WERI-Rb-1 (cell line): ENCODE measurements around the gene ADAM8.
"Not testable (repeated sequence)": the region's sequence is repeated elsewhere in the genome, so short reads cannot be mapped to it uniquely, and the experiment has no call there.

Source experiments
- DNase-seq: peaks from one replicate; pipeline ENCODE4 v3.0.0-alpha.2; 2020
- H3K27ac ChIP-seq: fragments of 250-450 bp; sonication (Bioruptor Pico); 2 replicates; pipeline ENCODE4 v1.5.1; 2020; ENCODE audit warnings: mild to moderate bottlenecking, moderate library complexity
- H3K27me3 ChIP-seq: fragments of 250-450 bp; sonication (Bioruptor Pico); 2 replicates; pipeline ENCODE4 v1.5.1; 2021; ENCODE audit warnings: mild to moderate bottlenecking, low read depth, moderate library complexity; ENCODE audit not compliant: insufficient read depth, severe bottlenecking
- H3K36me3 ChIP-seq: fragments of 250-450 bp; sonication (Bioruptor Pico); 2 replicates; pipeline ENCODE4 v1.5.1; 2020; ENCODE audit warnings: mild to moderate bottlenecking, moderate library complexity
- H3K4me3 ChIP-seq: 2 replicates; pipeline ENCODE4 v1.5.1; 2011; ENCODE audit warnings: low read depth, mild to moderate bottlenecking, control low read depth, low read length
- H3K9me3 ChIP-seq: fragments of 250-450 bp; sonication (Bioruptor Pico); 2 replicates; pipeline ENCODE4 v1.5.1; 2021; ENCODE audit warnings: mild to moderate bottlenecking, moderate library complexity; ENCODE audit not compliant: severe bottlenecking
- TF ChIP-seq, protein P1 (sequence below): IDR thresholded peaks from 2 replicates; pipeline ENCODE4 v1.5.1; 2011; ENCODE audit warnings: low read depth, mild to moderate bottlenecking, control low read depth, inconsistent platforms, low read length

Gene ADAM8

DNA sequence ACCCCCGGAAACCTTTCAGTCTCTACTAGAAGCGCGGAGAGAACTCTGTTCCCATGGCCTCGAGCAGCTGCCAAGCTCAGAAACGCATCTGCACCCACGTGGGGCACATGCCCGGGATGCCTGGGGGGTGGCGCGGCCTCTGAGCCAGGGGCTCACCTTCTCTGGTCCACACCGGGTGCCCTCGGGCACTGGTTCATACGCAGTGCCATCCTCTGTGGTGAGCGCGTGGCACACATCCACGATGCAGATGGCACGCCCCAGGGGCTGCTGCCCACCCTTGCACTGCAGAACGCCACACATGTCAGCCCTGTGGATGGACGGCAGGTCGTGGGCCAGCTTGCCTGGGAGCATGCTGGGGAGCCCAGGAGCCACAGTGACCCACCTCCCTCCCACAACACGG is 6.5 kb downstream of the ADAM8 start:
- Histone ChIP-seq H3K27me3 (no peaks in the 10 kb centered on the region), H3K9me3 (no peaks in the 10 kb centered on the region), H3K36me3 (no peaks in the 10 kb centered on the region), H3K4me3 (no peak overlapping the region), H3K27ac (no peak overlapping the region)
- TF ChIP-seq, protein P1, sequence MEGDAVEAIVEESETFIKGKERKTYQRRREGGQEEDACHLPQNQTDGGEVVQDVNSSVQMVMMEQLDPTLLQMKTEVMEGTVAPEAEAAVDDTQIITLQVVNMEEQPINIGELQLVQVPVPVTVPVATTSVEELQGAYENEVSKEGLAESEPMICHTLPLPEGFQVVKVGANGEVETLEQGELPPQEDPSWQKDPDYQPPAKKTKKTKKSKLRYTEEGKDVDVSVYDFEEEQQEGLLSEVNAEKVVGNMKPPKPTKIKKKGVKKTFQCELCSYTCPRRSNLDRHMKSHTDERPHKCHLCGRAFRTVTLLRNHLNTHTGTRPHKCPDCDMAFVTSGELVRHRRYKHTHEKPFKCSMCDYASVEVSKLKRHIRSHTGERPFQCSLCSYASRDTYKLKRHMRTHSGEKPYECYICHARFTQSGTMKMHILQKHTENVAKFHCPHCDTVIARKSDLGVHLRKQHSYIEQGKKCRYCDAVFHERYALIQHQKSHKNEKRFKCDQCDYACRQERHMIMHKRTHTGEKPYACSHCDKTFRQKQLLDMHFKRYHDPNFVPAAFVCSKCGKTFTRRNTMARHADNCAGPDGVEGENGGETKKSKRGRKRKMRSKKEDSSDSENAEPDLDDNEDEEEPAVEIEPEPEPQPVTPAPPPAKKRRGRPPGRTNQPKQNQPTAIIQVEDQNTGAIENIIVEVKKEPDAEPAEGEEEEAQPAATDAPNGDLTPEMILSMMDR = no peak
- no peak for DNase-seq

DNA sequence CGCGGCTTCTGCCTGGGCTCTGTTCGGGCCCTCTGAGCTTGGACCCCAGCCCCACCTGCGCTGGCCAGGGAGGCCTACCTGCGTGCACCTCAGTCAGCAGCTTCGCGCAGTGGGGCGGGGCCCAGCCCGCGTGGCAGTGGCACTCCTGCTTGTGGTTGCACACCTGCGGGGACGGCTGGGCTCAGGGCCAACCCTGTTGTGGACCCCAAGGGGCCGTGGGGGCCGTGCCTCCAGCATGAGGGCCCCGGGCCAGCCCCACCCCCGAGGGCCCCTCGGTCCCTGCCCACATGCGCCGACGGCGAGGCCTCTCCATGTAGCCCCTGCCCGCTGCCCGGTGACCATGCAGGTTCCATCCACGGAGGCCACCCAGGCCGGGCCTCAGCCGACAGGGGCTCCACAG is 7.3 kb downstream of the ADAM8 start:
- no peaks in the 10 kb centered on the region for H3K27me3 ChIP-seq
- H3K9me3 ChIP-seq = no peaks in the 10 kb centered on the region
- no peak overlapping the region for H3K4me3 ChIP-seq
- H3K36me3 ChIP-seq = no peaks in the 10 kb centered on the region
- H3K27ac ChIP-seq = no peak overlapping the region
- DNase-seq = no peak
- TF ChIP-seq, protein P1 = no peak

DNA sequence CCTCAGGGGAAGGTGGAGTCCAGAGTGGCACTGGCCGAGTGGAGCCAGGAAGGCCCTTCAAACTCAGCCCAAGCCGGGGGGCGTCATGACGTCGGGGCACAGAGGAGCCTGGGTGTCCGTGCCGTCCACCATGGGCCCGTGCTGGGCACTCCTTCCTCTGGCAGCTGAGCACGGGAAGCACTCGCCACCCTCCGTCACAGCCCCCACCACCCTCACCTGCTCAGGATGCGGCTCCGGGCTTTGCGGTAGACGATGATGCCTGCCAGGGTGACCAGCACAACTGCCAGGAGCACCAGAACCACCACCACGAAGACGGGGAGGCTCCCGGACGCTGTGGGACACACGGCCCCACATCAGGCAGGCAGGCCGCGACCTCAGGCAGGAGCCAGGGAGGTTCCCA is 8.1 kb downstream of the ADAM8 start:
- TF ChIP-seq, protein P1 = no peak
- no peak overlapping the region for H3K4me3 ChIP-seq
- H3K27me3 ChIP-seq = no peaks in the 10 kb centered on the region
- DNase-seq = no peak
- H3K9me3 ChIP-seq = no peaks in the 10 kb centered on the region
- no peaks in the 10 kb centered on the region for H3K36me3 ChIP-seq
- no peak overlapping the region for H3K27ac ChIP-seq

DNA sequence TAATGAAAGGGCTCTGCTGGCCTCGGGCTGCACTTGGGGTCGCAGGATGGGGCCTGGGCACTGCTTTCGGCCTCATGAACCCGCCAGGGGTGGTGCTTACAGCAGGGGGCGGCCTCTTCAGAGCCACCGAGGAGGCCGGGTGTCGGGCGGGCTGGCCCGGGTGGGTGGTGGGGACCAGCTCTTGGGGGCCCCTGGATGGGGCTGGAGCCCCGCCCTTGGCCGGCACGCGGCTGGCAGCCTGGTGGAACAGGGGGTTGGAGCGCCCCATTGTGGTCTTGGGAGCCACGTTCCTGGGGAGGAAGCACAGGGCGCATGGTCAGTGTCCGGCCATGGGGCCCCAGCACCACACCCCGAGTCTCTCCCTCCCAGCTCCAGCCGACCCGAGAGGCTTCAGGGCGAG is 8.8 kb downstream of the ADAM8 start:
- H3K27ac ChIP-seq = no peak overlapping the region
- H3K27me3 ChIP-seq = no peaks in the 10 kb centered on the region
- TF ChIP-seq, protein P1 = 0 out of 2 replicates have a peak, but pooled peaks have one; percentile 13
- no peaks in the 10 kb centered on the region for H3K9me3 ChIP-seq
- DNase-seq = no peak
- no peaks in the 10 kb centered on the region for H3K36me3 ChIP-seq
- H3K4me3 ChIP-seq = no peak overlapping the region

DNA sequence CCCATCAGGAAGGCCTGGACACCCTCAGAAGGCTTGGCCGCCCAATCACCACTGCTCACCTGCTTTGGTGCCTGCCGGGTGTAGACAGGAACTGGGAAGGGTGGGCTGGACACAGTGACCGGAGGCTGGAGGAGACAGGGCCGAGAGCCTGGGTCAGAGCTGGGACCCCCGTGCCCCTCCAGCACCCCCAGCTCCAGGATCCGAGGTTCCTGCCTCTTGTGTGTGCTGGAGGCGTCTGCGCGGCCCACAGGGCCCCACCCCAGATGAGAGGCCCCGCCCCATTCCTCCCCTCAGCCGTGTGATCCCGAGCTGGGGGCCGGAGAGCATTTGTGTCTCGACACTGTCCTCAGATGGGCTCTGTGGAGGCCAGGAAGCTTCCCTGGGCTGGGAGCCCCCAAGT is 9.4 kb downstream of the ADAM8 start:
- Histone ChIP-seq H3K27ac (no peak overlapping the region), H3K4me3 (no peak overlapping the region), H3K36me3 (no peaks in the 10 kb centered on the region), H3K9me3 (no peaks in the 10 kb centered on the region), H3K27me3 (no peaks in the 10 kb centered on the region)
- TF ChIP-seq, protein P1 = no peak
- no peak for DNase-seq

DNA sequence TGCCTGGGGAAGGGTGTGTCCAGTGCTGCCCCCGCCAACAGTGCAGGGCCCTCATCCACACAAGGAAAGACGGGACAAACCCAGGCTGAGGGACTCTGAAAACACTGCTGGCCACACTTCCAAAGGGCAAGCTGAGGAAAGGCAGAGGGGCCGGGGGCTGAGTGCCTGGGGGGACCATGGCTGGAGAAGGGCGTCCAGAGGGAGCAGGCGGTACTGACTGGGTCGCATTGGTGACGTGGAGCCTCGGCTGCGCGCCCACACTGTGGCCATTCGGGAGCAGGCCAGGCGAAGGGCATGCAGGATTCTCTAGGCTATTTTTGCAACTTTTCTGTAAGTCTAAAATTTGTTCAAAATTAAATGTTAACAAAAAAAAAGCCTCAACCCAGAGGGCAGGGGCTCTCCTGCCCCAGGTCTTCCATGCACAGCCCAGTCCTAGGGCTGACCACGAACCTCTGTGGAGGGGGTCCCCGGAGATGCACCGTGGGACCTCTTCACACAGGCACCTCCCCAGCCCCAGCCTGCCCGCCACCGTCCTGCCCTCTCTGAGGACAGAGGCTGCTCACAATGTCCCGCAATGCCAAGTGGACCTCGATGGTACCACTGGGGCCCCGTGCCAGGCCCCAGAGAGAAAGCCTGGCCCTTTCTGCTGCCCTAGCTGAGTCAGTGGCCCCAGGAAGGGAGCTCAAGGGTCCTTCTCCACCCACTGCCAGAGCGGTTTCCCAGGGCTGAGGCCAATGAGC is 10.4 kb downstream of the ADAM8 start:
- Histone ChIP-seq H3K36me3 (no peaks in the 10 kb centered on the region), H3K27me3 (no peaks in the 10 kb centered on the region), H3K4me3 (no peak overlapping the region), H3K9me3 (no peaks in the 10 kb centered on the region), H3K27ac (no peak overlapping the region)
- no peak for DNase-seq
- TF ChIP-seq, protein P1 = no peak

DNA sequence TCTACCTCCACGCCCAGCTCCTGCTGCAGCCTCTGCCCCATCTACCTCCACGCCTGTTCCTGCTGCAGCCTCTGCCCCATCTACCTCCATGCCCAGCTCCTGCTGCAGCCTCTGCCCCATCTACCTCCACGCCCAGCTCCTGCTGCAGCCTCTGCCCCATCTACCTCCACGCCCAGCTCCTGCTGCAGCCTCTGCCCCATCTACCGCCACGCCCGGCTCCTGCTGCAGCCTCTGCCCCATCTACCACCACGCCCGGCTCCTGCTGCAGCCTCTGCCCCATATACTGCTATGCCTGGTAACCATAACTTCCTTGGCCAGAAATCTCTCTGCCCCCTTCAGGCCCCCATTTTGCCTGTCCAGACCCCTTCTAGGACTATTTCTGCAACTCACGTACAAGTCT is 11.6 kb downstream of the ADAM8 start:
- not testable (repeated sequence) for H3K36me3 ChIP-seq, H3K9me3 ChIP-seq, H3K27me3 ChIP-seq, H3K27ac ChIP-seq, H3K4me3 ChIP-seq, DNase-seq
